GM10847 (cell line): ENCODE data around the gene BDKRB1.

Source experiments
- POLR2A ChIP-seq: IDR thresholded peaks from 2 replicates; pipeline ENCODE4 v1.6.1; 2011; ENCODE audit not compliant: insufficient read length; ENCODE audit errors: extremely low read depth

Gene BDKRB1

GRCh38 chr14:96255501-96256366, at the start of gene BDKRB1:
Gene BDKRB1 (plus strand): TSS chr14:96256210. CDS start chr14:96263683, 7,473 bp downstream.
- no peak for TF ChIP-seq POLR2A

DNA sequence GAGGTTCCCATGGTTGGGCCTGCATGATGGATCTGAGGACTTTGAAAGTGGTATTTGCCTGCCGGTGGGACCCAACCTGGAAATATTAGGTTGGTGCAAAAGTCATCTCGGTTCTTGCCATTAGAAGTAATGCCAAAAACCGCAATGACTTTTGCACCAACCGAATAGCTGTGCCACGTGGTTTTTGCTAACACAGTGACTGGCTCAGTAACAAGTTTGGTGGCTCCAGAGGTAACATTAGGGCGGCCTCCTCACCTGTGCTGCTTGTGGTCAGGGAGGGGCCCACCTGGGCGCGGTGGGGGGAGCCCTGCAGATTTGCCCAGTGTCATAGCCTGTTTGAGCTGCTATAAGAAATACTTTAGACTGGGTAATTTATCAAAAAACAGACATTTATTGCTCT, 49.5 kb upstream of the BDKRB1 start:
- TF ChIP-seq POLR2A, result no peak

- TF ChIP-seq POLR2A, result no peak
Measured at GRCh38 chr14:96207686-96208085, 48.3 kb upstream of the BDKRB1 start.

DNA sequence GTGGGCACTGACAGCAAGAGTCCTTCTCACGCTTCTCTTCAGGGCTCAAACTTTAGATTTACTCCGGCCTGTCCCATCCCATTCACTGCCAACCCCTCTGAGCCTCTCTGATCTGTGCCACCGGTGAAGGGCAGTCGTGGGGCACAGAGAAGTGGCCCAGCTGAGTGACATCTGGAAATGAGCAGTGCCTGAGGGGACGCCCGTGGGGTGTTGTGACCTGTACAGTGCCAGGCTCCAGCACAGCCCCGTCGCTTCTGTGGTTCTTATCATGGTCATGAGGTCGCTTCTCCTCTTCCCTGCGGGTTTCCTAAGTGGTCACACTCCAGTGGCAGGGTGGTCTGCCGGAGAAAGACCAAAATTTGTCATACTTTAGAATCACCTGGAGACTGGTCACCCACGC, 47.3 kb upstream of the BDKRB1 start:
- TF ChIP-seq POLR2A, result no peak

- no peak for TF ChIP-seq POLR2A
Measured at GRCh38 chr14:96212140-96212539, 43.9 kb upstream of the BDKRB1 start.

GRCh38 chr14:96212896-96213295, 43.1 kb upstream of the BDKRB1 start:
- no peak for TF ChIP-seq POLR2A

DNA sequence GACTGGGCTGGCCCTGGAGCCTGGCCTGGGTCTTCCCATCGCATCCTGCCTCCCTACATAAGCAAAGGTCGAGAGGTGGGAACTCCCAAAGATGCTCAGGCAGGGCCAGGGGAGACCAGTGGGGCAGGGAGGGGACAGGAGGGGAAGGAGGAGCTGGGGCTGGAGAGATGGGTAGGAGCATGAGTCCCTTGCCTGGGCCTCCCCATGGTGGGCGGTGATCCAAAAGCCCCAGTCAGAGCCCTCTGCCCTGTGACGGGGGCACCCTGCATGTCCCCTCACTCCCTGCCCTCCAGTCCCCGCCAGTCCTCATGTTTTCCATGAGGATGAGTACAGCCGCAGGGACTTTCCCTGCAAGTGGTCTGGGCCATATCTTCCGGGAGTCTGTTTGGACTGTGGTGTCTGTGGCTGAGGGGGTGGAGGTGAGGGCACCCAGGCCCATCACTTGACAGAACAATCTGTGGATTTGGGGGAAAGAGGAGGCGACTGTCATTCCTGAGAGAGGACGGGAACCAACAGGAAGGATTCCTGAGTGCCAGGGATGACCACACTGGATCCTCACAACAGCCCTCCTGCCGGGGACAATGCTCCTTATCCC, 42.0 kb upstream of the BDKRB1 start:
- TF ChIP-seq POLR2A, result no peak

GRCh38 chr14:96214793-96215192, 41.2 kb upstream of the BDKRB1 start:
- no peak for TF ChIP-seq POLR2A

DNA sequence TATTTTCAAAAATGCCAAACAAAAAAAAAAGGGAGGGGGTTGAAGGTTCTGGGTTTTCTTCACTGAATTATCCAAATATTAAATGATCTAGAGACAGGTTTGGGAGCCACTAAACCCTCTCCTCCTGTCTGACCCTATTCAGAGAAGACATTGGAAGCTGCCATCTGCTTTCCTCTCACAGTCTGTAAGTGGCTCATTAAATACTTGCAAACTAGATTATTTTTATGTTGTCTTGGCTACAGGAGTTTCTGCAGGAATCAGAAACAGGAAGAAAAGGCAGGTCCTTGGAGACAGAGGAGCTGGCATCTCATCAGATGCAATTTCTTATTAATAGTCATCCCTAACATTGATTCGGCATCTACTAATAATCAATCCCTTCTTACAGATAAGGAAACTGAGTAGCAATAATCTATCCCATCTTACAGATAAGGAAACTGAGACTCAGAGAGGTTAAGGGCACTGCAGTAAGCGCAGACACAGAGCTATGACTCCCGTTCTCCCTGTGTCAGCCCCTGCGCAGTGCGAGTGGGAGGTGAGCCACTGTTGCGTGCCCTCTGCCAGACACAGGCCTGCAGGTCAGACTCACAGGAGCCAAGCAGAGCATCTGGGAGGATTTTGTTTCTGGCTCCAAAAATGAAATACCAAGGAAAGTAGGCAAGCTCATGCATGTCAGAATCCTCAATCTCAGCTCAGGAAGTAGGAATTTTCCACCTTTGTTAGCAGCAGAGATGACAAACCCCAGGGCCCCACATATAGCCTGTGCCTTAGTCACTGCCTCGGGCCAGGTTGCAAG, 40.4 kb upstream of the BDKRB1 start:
- TF ChIP-seq POLR2A, result no peak

- TF ChIP-seq POLR2A, result no peak
Measured at GRCh38 chr14:96216627-96217026, 39.4 kb upstream of the BDKRB1 start.

DNA sequence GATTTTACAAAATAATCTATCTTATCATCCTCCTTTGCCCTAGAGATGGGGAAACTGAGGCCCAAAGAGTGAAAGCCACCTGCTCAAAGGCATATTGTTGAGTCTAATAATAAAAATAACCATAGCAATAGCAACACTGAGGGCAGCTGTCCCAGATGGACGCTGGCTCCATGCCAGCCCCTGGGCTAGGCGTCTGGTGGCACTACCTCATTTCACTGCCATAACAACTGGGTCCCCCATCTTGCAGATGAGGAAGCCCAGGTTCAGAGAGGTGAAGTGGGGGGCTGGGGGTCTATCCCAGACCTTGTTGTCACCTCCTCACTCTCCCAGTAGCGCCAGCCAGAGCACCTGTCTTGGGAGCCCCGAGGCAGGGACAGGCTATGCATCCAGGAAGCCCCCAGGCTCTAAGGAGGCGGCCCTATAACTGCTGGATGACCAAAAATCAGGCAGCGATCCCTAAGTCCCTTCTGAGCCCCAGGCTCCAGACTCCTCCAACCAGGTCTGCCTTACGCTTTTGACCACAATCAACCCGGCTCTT, 38.6 kb upstream of the BDKRB1 start:
- no peak for TF ChIP-seq POLR2A

DNA sequence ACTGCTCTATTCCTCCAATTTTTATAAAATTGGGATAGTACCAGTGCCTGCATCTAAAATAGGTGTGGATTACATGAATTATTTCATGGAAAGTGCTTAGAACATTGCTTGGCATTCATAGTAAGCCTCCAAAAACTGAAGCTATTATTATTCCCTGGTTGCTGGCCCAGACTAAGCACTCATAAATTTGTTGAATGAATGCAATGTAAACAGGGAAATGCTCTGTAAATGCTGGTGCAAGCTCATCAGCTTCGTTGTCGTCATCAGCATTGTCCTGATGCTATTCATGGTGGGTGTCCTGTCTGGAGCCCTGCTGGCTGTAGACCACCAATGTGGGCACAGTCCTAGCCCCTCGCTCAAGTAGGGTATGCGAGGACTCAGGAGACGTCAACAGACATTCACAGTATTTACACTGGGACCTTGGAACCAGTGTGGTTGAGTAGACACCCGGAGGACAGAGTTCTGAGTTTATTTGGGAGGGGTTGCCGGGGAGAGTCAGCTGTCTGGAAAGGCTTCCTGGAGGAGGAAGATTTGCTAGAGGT, 34.8 kb upstream of the BDKRB1 start:
- TF ChIP-seq POLR2A, result no peak

DNA sequence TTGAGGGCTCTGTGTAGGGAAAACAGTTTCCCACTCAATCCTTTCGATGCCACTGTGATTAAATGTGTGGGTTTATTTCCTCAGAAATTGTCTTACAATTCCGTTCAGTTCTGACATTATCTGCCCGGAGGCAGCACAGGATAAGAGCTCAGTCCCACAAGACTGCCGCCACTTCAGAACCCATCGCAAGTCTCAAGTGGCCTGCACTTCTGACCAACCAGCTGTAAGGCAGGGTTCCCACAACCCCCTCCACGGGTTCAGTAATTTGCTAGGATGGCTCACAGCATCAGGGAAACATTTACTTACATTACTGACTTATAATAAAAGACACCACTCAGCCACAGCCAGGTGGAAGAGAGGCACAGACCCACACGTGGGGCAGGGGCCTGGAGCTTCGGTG, 34.2 kb upstream of the BDKRB1 start:
- no peak for TF ChIP-seq POLR2A

DNA sequence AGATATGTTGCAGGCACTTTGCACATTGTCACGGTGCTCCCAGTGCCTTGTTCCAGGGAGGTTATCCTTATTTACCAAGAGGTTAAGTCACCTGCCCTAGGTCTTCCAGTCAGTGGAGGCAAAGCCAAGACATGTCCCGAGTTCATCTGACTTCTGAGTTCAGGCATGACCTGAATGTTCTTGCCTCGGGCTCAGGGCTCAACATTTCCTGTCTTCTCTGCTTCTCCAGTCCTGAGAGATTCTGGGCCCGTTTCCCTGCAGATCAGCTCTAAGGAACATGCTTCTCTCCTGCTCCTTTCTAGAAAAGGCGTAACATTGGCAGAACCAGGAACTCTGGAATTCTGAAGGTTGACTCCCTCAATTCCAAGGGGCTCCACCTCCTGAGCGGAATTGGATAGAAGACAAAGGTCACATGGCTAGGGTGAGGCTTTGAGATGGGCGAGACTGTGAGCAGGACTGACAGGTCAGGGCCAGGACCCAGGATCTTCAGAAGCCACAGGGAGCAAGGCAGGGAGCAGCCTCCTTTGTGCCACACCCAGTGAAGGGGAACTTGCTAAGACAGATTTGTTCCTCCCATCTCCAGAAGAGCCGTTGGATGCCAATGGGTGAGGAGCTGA, 31.4 kb upstream of the BDKRB1 start:
- TF ChIP-seq POLR2A, result no peak

GRCh38 chr14:96225213-96225612, 30.8 kb upstream of the BDKRB1 start:
- no peak for TF ChIP-seq POLR2A
